ES-I3 (cell line): Measurements from ENCODE around the gene RAI1.
"Not testable (repeated sequence)": the region's sequence is repeated elsewhere in the genome, so short reads cannot be mapped to it uniquely, and the experiment has no call there.

ENCODE experiments used
- H3K36me3 ChIP-seq: 2 replicates; pipeline ENCODE4 v1.6.1; 2013; ENCODE audit warnings: mild to moderate bottlenecking, low read length, control low read depth, moderate library complexity; ENCODE audit not compliant: insufficient read depth
- H3K4me1 ChIP-seq: 2 replicates; pipeline ENCODE4 v1.6.1; 2013; ENCODE audit warnings: mild to moderate bottlenecking, control low read depth, low read length; ENCODE audit not compliant: insufficient read depth
- H3K9ac ChIP-seq: 2 replicates; pipeline ENCODE4 v1.6.1; 2013; ENCODE audit warnings: low read depth, mild to moderate bottlenecking, low read length, moderate library complexity
- H3K9me3 ChIP-seq: 2 replicates; pipeline ENCODE4 v1.6.1; 2013; ENCODE audit warnings: mild to moderate bottlenecking, low read length, moderate library complexity; ENCODE audit not compliant: control insufficient read depth, insufficient read depth

Gene RAI1

GRCh38 chr17:17681187-17681743, at the start of gene RAI1:
Gene RAI1, plus strand, starts transcription at chr17:17681458. Its CDS starts 111,491 bp downstream, at chr17:17792949.
- H3K9ac ChIP-seq = peak within 1 kb of the TSS; percentile 83
- no peaks in the 10 kb centered on the region for H3K9me3 ChIP-seq
- H3K4me1 ChIP-seq = peaks cover 20% of the 10 kb centered on the region
- H3K36me3 ChIP-seq = no peaks in the 10 kb centered on the region

GRCh38 chr17:17632690-17633089, 48.6 kb upstream of the RAI1 start:
- not testable (repeated sequence) for H3K9ac ChIP-seq

GRCh38 chr17:17633310-17633709, 47.9 kb upstream of the RAI1 start:
- Histone ChIP-seq H3K9ac (no peak overlapping the region), H3K36me3 (no peaks in the 10 kb centered on the region), H3K4me1 (no peaks in the 10 kb centered on the region), H3K9me3 (no peaks in the 10 kb centered on the region; the same call in 1 of the 2 replicates)

More at GRCh38 chr17:17632690-17633089, 48.6 kb upstream of the RAI1 start:
- H3K36me3 ChIP-seq, H3K9me3 ChIP-seq, H3K4me1 ChIP-seq: not testable (repeated sequence)

- no peaks in the 10 kb centered on the region for H3K4me1 ChIP-seq
- no peaks in the 10 kb centered on the region for H3K36me3 ChIP-seq
- H3K9me3 ChIP-seq = no peaks in the 10 kb centered on the region; the same call in 1 of the 2 replicates
- H3K9ac ChIP-seq = no peak overlapping the region
Measured at GRCh38 chr17:17635126-17635525, 46.1 kb upstream of the RAI1 start.

- not testable (repeated sequence) for H3K36me3 ChIP-seq, H3K4me1 ChIP-seq, H3K9ac ChIP-seq, H3K9me3 ChIP-seq
Measured at GRCh38 chr17:17635537-17636271, 45.6 kb upstream of the RAI1 start.

GRCh38 chr17:17636272-17636885, 44.9 kb upstream of the RAI1 start:
- H3K4me1 ChIP-seq = no peaks in the 10 kb centered on the region
- no peaks in the 10 kb centered on the region for H3K36me3 ChIP-seq
- H3K9me3 ChIP-seq = no peaks in the 10 kb centered on the region; the same call in 1 of the 2 replicates
- H3K9ac ChIP-seq = no peak overlapping the region

GRCh38 chr17:17638467-17638866, 42.8 kb upstream of the RAI1 start:
- H3K36me3 ChIP-seq = no peaks in the 10 kb centered on the region
- no peak overlapping the region for H3K9ac ChIP-seq
- H3K4me1 ChIP-seq = peaks cover 2% of the 10 kb centered on the region; the same call in 1 of the 2 replicates
- H3K9me3 ChIP-seq = no peaks in the 10 kb centered on the region

- not testable (repeated sequence) for H3K9ac ChIP-seq, H3K9me3 ChIP-seq, H3K36me3 ChIP-seq, H3K4me1 ChIP-seq
Measured at GRCh38 chr17:17639661-17640270, 41.5 kb upstream of the RAI1 start.

GRCh38 chr17:17641621-17642409, 39.4 kb upstream of the RAI1 start:
- Histone ChIP-seq H3K9ac (no peak overlapping the region; the same call in 1 of the 2 replicates), H3K9me3 (no peaks in the 10 kb centered on the region; the same call in 1 of the 2 replicates), H3K36me3 (no peaks in the 10 kb centered on the region), H3K4me1 (peaks cover 2% of the 10 kb centered on the region; the same call in 1 of the 2 replicates)

GRCh38 chr17:17645148-17645547, 36.1 kb upstream of the RAI1 start:
- not testable (repeated sequence) for H3K9me3 ChIP-seq, H3K9ac ChIP-seq, H3K4me1 ChIP-seq, H3K36me3 ChIP-seq

GRCh38 chr17:17645961-17646360, 35.3 kb upstream of the RAI1 start:
- Histone ChIP-seq H3K4me1 (peaks cover 2% of the 10 kb centered on the region; the same call in 1 of the 2 replicates), H3K9me3 (peaks cover 2% of the 10 kb centered on the region), H3K9ac (no peak overlapping the region), H3K36me3 (no peaks in the 10 kb centered on the region)

- Histone ChIP-seq H3K9me3 (peaks cover 2% of the 10 kb centered on the region), H3K9ac (no peak overlapping the region), H3K36me3 (no peaks in the 10 kb centered on the region), H3K4me1 (no peaks in the 10 kb centered on the region)
Measured at GRCh38 chr17:17647524-17648178, 33.6 kb upstream of the RAI1 start.

- no peaks in the 10 kb centered on the region for H3K4me1 ChIP-seq
- no peak overlapping the region for H3K9ac ChIP-seq
- no peaks in the 10 kb centered on the region for H3K36me3 ChIP-seq
- peaks cover 2% of the 10 kb centered on the region for H3K9me3 ChIP-seq
Measured at GRCh38 chr17:17648762-17649161, 32.5 kb upstream of the RAI1 start.
